ENCODE results near the gene KCNK4. TPM values are rescaled to one million over a fixed set of nuclear protein-coding genes. Genes with fewer than 3 reads are reported as not detected.

The KCNK4 gene
- total and polyA plus RNA-seq, 2 experiments from 2014 or later = 0.13 TPM; not detected in 1

DNA sequence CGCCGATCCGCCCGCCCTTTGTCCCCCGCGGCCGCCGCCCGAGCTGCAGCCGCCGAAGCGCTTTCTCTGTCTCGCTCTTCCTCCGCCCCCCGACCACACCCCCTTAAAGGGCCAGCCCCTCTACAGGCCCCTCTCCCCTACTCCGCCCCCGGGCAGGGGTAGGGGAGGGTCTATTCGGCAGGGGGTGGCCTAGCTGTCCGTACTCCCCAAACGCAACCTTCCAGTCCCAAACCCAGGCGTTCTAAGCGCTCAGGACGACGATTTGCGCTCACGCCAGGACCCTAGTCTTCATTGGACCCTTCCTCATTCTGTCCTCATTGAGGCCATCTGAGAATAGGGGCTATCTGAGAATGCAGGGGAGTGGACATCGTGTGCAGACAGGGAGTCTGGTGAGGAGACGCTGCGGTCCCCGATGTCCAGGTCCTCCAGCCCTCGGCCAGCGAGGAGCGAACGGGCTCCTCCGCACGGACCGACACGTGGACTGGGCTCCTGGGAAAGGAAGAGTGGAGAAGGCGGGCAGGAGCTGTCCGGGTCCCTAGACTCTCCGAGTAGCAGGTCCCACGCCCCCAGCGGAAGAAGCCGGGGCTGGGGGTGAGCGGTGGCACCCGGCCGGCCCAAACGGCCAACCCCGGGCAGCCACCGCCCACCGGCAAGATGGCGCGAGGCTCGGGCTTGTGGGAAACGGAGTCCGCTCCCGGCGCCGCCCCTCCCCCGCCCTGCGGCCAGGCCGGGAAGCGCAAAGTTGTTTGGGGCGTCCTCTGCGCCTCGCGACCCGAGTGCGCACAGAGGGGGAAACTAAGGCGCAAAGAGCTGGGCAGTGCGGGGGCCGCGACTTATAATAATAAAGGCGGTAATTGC is 44.0 kb upstream of the KCNK4 start, which contains the start of gene PPP1R14B:
TSS of gene PPP1R14B (minus strand) at position 73 of the 858 bp plus-strand sequence. CDS start 270 bp downstream, outside the sequence.
- peak within 1 kb of the TSS; percentile 100 for H3K4me3 ChIP-seq
- H3F3A ChIP-seq (ENCODE audit: insufficient read depth) = peaks cover 14% of the 10 kb centered on the region; the same call in 1 of the 2 replicates
- TF ChIP-seq EZH2phosphoT487 (IDR thresholded peaks at IDR 0.05; ENCODE audit: insufficient read depth, low read depth) (no peak), EZH2 (IDR thresholded peaks at IDR 0.05; ENCODE audit: insufficient read depth, poor library complexity, severe bottlenecking) (no peak)
- H3K9me3 ChIP-seq (ENCODE audit: low read depth) = no peaks in the 10 kb centered on the region
- peak within 1 kb of the TSS; percentile 99 for H3K4me2 ChIP-seq (ENCODE audit: unreplicated experiment)
- H3K9ac ChIP-seq = peak within 1 kb of the TSS; percentile 92
- H3K79me2 ChIP-seq (ENCODE audit: insufficient read depth) = peaks cover 47% of the 10 kb centered on the region
- H4K20me1 ChIP-seq (ENCODE audit: insufficient read depth) = no peaks in the 10 kb centered on the region
- H2AFZ ChIP-seq = peak within 1 kb of the TSS; percentile 82
- H3K4me1 ChIP-seq (ENCODE audit: insufficient read depth) = 0 out of 2 replicates have a peak, but pooled peaks cover 10% of the 10 kb centered on the region
- WGBS, 2 experiments (ENCODE audit: low coverage in 1 of 2, low lambda C conversion rate in 2 of 2, missing lambda C conversion rate in 2 of 2) = 0 to 2% methylated on average over 44 to 63 of the region's 74 CpGs
- no peaks in the 10 kb centered on the region for H3K27me3 ChIP-seq (replicated peaks; ENCODE audit: insufficient read depth)
- peak within 1 kb of the TSS; percentile 89 for H3K27ac ChIP-seq
- DNase-seq = peak; percentile 94
- H3K9me2 ChIP-seq (ENCODE audit: insufficient read depth) = no peaks in the 10 kb centered on the region
- no peaks in the 10 kb centered on the region; the same call in 1 of the 2 replicates for H3K36me3 ChIP-seq (ENCODE audit: low read depth)
- in situ Hi-C loops (cut with MboI) = no loop called here

DNA sequence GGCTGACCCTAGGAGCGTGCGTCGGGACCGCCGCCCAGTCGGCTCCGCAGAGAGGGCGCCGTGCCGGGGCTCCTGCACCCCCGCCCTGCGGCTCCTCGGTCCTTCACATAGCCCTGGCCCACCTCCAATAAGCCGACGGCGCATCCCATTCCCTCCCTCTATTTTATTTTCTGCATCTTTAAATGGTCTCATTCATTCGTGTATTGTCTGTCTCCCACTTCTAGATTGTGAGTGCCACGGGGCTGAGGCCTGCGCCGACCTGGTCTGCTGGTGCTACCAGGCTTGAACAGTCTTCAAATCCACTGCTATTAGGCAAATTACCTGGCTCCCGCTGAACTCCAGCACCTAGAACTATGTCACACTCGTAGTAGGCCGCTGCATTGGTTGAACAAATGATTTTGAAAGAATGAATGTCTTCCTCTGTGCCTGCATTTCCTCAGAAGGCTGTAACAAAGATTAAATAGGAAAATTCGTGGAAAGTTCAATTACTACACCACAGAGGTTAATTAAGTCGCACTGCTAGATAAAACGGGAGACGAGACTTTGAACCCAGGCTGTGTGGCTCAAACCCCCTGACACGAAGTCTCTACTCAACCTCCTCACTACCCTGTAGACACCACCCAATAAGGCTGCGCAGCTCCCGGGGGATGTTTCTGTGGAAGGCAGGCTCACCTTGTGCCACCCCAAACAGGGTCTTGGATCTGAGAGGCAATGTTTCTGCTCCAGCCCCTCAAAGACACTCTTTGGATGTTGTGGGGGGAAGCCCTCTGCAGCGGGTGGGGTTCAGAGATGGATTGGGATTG is 43.2 kb upstream of the KCNK4 start:
- H3K4me1 ChIP-seq (ENCODE audit: insufficient read depth) = peaks cover 9% of the 10 kb centered on the region; the same call in 1 of the 2 replicates
- H3K27ac ChIP-seq = peak overlapping the region; percentile 89
- peak overlapping the region; percentile 94 for H3K4me3 ChIP-seq
- no peaks in the 10 kb centered on the region; the same call in 1 of the 2 replicates for H3K36me3 ChIP-seq (ENCODE audit: low read depth)
- WGBS, 2 experiments (ENCODE audit: low coverage in 1 of 2, low lambda C conversion rate in 2 of 2, missing lambda C conversion rate in 2 of 2) = 38 to 55% methylated on average over 20 to 31 of the region's 31 CpGs
- TF ChIP-seq EZH2phosphoT487 (IDR thresholded peaks at IDR 0.05; ENCODE audit: insufficient read depth, low read depth) (no peak), EZH2 (IDR thresholded peaks at IDR 0.05; ENCODE audit: insufficient read depth, poor library complexity, severe bottlenecking) (no peak)
- H3K9ac ChIP-seq = peak overlapping the region; percentile 90
- DNase-seq = no peak
- no peaks in the 10 kb centered on the region for H4K20me1 ChIP-seq (ENCODE audit: insufficient read depth)
- peak overlapping the region; percentile 99 for H3K4me2 ChIP-seq (ENCODE audit: unreplicated experiment)
- H3K79me2 ChIP-seq (ENCODE audit: insufficient read depth) = peaks cover 47% of the 10 kb centered on the region
- H3K27me3 ChIP-seq (replicated peaks; ENCODE audit: insufficient read depth) = no peaks in the 10 kb centered on the region
- peak overlapping the region; percentile 82 for H2AFZ ChIP-seq
- no peaks in the 10 kb centered on the region for H3K9me3 ChIP-seq (ENCODE audit: low read depth)
- in situ Hi-C loops (cut with MboI) = no loop called here
- H3K9me2 ChIP-seq (ENCODE audit: insufficient read depth) = no peaks in the 10 kb centered on the region
- H3F3A ChIP-seq (ENCODE audit: insufficient read depth) = peaks cover 14% of the 10 kb centered on the region; the same call in 1 of the 2 replicates

DNA sequence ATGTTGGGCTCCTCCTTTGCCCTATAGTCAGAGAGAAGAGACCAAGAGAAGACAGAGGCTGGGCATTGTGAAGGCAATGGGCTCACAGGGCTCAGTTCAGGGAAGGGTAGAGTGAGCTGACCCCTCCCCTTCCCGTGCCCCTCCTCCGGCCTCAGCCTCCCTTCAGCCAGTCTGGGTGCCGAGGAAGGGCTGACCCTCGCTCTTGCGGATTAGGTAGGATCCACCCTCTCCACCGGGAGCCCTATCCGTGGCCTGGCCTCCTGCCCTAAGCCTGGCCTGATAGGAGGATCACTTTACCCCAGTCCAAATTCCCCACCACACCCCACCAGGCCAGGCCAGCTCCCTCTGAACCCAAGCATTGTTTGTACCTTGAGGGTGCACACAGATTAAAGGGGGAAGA is 42.5 kb upstream of the KCNK4 start:
- H3K4me2 ChIP-seq (ENCODE audit: unreplicated experiment) = no peak overlapping the region
- H2AFZ ChIP-seq = no peak overlapping the region
- no peaks in the 10 kb centered on the region for H3K9me2 ChIP-seq (ENCODE audit: insufficient read depth)
- TF ChIP-seq EZH2phosphoT487 (IDR thresholded peaks at IDR 0.05; ENCODE audit: insufficient read depth, low read depth) = no peak
- no peak for TF ChIP-seq EZH2 (IDR thresholded peaks at IDR 0.05; ENCODE audit: insufficient read depth, poor library complexity, severe bottlenecking)
- peaks cover 10% of the 10 kb centered on the region; the same call in 1 of the 2 replicates for H3K4me1 ChIP-seq (ENCODE audit: insufficient read depth)
- H3K36me3 ChIP-seq (ENCODE audit: low read depth) = no peaks in the 10 kb centered on the region; the same call in 1 of the 2 replicates
- peaks cover 48% of the 10 kb centered on the region for H3K79me2 ChIP-seq (ENCODE audit: insufficient read depth)
- WGBS, 2 experiments (ENCODE audit: low coverage in 1 of 2, low lambda C conversion rate in 2 of 2, missing lambda C conversion rate in 2 of 2) = 80 to 83% methylated on average over 5 to 7 of the region's 7 CpGs
- no peak overlapping the region for H3K4me3 ChIP-seq
- no peaks in the 10 kb centered on the region for H3K27me3 ChIP-seq (replicated peaks; ENCODE audit: insufficient read depth)
- no peak overlapping the region for H3K9ac ChIP-seq
- in situ Hi-C loops (cut with MboI) = no loop called here
- no peaks in the 10 kb centered on the region for H3K9me3 ChIP-seq (ENCODE audit: low read depth)
- peaks cover 14% of the 10 kb centered on the region; the same call in 1 of the 2 replicates for H3F3A ChIP-seq (ENCODE audit: insufficient read depth)
- no peak for DNase-seq
- H4K20me1 ChIP-seq (ENCODE audit: insufficient read depth) = no peaks in the 10 kb centered on the region
- no peak overlapping the region for H3K27ac ChIP-seq

DNA sequence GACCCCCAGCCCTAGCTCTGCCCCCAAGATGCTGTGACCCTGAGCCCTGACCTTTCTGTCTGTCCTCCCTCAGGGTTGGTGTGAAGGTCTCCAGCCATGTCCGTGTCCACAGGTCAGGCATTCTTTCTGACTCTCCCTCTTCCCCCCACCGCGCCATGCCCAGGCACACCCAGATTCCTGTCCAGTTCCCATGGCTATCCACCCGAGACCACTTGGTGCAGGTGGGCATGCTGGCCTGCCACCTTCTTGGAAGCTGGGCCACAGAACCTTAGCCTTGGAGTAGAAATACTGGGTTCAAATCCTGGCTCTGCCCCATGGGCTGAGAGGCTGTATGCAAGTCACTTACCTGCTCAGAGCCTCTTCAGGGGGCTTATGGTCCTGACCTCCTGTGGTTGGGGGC is 42.1 kb upstream of the KCNK4 start:
- peaks cover 48% of the 10 kb centered on the region for H3K79me2 ChIP-seq (ENCODE audit: insufficient read depth)
- H3F3A ChIP-seq (ENCODE audit: insufficient read depth) = peaks cover 14% of the 10 kb centered on the region; the same call in 1 of the 2 replicates
- no peak overlapping the region for H3K9ac ChIP-seq
- no peaks in the 10 kb centered on the region for H4K20me1 ChIP-seq (ENCODE audit: insufficient read depth)
- TF ChIP-seq EZH2phosphoT487 (IDR thresholded peaks at IDR 0.05; ENCODE audit: insufficient read depth, low read depth) (no peak), EZH2 (IDR thresholded peaks at IDR 0.05; ENCODE audit: insufficient read depth, poor library complexity, severe bottlenecking) (no peak)
- in situ Hi-C loops (cut with MboI) = no loop called here
- no peak overlapping the region for H3K4me3 ChIP-seq
- H2AFZ ChIP-seq = no peak overlapping the region
- H3K27ac ChIP-seq = no peak overlapping the region
- no peak overlapping the region for H3K4me2 ChIP-seq (ENCODE audit: unreplicated experiment)
- H3K36me3 ChIP-seq (ENCODE audit: low read depth) = no peaks in the 10 kb centered on the region
- WGBS, 2 experiments (ENCODE audit: low coverage in 1 of 2, low lambda C conversion rate in 2 of 2, missing lambda C conversion rate in 2 of 2) = 93 to 100% methylated on average over 4 of the region's 4 CpGs
- no peaks in the 10 kb centered on the region for H3K9me3 ChIP-seq (ENCODE audit: low read depth)
- no peaks in the 10 kb centered on the region for H3K27me3 ChIP-seq (replicated peaks; ENCODE audit: insufficient read depth)
- DNase-seq = no peak
- peaks cover 11% of the 10 kb centered on the region; the same call in 1 of the 2 replicates for H3K4me1 ChIP-seq (ENCODE audit: insufficient read depth)
- no peaks in the 10 kb centered on the region for H3K9me2 ChIP-seq (ENCODE audit: insufficient read depth)
